C4-2B (cell line): ENCODE data around the gene TAS1R3.

ENCODE experiments used
- ZFX ChIP-seq: fragments of 450-650 bp; IDR thresholded peaks from 2 replicates; pipeline ENCODE4 v1.6.1; 2017
- TF ChIP-seq, protein P1 (sequence below): fragments of 450-650 bp; conservative IDR thresholded peaks from 2 replicates; pipeline ENCODE4 v1.5.1; 2017; ENCODE audit warnings: mild to moderate bottlenecking

DNA sequence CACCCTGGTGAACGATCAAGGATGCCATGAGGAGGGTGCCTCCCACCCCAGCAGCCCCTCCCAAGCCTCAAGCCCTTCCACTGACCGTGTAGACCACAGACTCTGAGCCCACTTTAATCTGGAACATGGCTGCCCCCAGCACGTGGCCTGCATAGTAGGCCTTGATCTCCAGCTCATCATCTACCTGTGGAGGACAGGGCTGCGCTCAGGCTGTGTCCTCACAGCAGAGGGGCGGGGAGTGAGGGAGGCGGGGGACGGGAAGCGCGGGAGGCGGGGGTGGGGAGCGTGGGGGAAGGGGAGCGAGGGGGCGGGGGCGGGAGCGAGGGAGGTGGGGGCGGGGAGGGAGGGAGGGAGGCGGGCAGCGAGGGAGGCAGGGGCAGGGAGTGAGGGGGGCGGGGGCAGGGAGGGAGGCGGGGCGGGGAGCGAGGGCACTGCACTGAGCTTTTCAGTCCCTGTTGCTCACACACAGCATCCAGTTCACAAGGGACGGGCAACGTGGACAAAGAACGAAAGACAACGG, 15.6 kb upstream of the TAS1R3 start:
- TF ChIP-seq, protein P1, sequence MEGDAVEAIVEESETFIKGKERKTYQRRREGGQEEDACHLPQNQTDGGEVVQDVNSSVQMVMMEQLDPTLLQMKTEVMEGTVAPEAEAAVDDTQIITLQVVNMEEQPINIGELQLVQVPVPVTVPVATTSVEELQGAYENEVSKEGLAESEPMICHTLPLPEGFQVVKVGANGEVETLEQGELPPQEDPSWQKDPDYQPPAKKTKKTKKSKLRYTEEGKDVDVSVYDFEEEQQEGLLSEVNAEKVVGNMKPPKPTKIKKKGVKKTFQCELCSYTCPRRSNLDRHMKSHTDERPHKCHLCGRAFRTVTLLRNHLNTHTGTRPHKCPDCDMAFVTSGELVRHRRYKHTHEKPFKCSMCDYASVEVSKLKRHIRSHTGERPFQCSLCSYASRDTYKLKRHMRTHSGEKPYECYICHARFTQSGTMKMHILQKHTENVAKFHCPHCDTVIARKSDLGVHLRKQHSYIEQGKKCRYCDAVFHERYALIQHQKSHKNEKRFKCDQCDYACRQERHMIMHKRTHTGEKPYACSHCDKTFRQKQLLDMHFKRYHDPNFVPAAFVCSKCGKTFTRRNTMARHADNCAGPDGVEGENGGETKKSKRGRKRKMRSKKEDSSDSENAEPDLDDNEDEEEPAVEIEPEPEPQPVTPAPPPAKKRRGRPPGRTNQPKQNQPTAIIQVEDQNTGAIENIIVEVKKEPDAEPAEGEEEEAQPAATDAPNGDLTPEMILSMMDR, result no peak
- TF ChIP-seq ZFX, result no peak
